HG03558 (cell line): ENCODE results near the gene TP53INP2.
"Not testable (repeated sequence)": the region's sequence is repeated elsewhere in the genome, so short reads cannot be mapped to it uniquely, and the experiment has no call there.

ENCODE experiments used
- ATAC-seq: cut with Tn5 transposase; IDR thresholded peaks from one replicate; pipeline ENCODE4 v1.9.1; 2021; ENCODE audit warnings: moderate number of reproducible peaks; ENCODE audit not compliant: unreplicated experiment; ENCODE audit errors: extremely low read depth

TP53INP2 gene, protein sequence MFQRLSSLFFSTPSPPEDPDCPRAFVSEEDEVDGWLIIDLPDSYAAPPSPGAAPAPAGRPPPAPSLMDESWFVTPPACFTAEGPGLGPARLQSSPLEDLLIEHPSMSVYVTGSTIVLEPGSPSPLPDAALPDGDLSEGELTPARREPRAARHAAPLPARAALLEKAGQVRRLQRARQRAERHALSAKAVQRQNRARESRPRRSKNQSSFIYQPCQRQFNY

DNA sequence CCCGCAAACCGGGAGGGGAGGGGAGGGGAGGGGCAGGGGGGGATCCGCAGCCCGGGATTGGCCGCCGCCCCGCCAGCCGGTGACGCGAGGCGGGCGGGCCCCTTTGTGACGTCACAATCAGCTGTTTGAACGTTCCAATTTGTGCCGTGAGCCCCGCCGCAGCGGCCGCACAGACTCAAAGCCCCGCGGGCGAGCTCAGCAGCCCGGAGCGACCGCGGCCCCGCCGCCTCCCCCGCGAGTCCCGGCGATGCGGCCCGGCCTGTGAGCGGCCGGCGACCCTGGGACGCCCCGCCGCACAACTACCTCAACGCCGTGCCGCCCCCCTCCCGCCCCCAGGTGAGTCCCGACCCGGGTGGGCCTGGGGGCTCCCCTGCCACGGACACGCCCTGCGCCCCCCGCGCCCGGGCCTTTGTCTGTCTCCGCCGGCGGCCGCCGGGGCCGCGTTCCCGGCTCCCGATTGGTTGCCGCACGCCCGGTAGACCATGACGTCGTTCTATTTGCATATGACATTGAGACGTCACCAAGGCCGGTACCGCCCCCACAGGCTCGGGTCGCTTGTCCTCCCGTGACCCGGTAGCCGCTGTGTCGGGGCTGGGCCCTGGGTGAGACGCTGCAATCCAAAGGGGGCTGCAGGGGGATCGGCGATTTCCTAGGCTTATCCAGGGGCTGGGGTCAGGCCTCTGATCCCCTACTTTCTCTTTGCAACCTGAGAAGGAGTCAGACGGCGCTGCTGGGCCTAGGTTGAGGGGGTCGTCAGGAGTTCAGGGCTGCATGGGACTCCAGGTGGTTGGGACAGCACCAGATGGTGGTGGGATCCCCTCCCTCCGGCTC lies at the start of gene TP53INP2:
Gene TP53INP2 (plus strand): TSS at position 168 of the 831 bp plus-strand sequence. CDS start 4,396 bp downstream, outside the sequence.
- ATAC-seq: no peak

- ATAC-seq: not testable (repeated sequence)
These were observed 45.5 kb upstream of the TP53INP2 start for GRCh38 chr20:34658654-34659053.

DNA sequence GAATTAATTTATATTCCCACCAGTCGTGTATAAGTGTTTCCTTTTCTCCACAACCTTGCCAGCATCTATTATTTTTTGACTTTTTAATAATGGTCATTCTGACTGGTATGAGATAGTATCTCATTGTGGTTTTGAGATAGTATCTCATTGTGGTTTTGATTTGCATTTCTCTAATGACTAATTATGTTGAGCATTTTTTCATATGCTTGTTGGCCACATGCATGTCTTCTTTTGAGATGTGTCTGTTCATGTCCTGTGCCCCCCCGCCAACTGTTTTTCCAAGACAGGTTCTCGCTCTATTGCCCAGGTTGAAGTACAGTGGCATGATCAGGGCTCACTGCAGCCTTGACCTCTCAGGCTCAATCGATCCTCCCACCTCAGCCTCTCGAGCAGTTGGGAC lies 42.3 kb upstream of the TP53INP2 start:
- not testable (repeated sequence) for ATAC-seq

DNA sequence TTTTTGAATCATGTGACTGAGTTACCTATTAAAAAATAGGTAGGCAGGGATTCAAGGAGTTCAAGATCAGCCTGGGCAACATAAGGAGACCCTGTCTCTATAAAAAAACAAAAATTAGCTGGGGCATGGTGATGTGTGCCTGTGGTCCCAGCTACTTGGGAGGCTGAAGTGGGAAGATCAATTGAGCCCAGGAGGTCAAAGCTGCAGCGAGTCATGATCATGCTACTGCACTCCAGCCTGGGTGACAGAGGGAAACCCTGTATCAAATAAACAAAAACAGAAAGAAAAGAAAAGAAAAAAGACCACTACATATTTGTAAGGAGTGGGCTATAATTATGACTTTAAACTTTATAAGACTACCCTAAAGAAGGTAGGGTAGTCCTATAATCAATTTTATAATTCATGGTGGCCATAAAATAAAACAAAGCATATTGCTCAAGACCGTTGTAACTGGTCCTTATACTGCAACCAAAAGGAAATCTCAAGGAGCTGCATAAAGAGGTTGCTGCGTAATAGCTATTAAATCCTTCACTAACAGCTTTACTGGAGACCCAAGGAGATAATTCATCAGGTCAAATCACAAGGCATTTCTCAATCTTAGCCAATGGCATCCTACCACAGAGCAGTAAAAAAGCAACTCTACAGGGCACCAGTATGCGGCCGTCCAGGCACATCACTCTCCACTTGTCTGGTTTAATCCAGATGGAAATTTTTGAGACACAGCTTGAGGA lies 40.8 kb upstream of the TP53INP2 start:
- ATAC-seq: no peak

DNA sequence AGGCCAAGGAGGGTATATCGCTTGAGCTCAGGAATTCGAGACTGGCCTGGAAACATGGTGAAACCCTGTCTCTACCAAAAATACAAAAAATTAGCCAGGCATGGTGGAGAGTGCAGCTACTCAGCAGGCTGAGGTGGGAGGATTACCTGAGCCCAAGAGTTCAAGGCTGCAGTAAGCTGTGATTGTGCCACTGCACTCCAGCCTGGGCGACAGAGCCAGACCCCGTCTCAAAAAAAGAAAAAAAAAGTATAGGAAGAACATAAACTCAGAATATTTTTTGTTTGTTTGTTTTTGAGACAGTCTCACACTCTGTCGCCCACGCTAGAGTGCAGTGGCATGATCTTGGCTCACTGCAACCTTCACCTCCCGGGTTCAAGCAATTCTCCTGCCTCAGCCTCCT lies 39.4 kb upstream of the TP53INP2 start:
- ATAC-seq: not testable (repeated sequence)

DNA sequence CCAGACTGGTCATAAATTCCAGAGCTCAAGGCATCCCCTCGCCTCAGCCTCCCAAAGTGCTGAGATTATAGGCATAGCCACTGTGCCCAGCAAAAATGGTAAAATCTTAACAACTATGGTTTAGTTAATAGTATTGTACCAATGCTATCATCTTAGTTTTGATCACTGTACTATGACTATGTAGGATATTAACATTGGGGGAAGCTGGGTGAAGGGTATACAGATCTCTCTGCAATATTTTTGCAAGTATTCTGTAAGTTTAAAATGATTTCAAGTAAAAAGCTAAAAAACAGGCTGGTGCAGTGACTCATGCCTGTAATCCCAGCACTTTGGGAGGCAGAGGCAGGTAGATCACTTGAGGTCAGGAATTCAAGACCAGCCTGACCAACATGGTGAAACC lies 35.0 kb upstream of the TP53INP2 start:
- ATAC-seq: no peak

GRCh38 chr20:34673412-34673811 lies 30.7 kb upstream of the TP53INP2 start:
- no peak for ATAC-seq

- no peak for ATAC-seq
These were observed 28.6 kb upstream of the TP53INP2 start for GRCh38 chr20:34675561-34675960.

GRCh38 chr20:34675993-34676641 lies 28.0 kb upstream of the TP53INP2 start:
- no peak for ATAC-seq

DNA sequence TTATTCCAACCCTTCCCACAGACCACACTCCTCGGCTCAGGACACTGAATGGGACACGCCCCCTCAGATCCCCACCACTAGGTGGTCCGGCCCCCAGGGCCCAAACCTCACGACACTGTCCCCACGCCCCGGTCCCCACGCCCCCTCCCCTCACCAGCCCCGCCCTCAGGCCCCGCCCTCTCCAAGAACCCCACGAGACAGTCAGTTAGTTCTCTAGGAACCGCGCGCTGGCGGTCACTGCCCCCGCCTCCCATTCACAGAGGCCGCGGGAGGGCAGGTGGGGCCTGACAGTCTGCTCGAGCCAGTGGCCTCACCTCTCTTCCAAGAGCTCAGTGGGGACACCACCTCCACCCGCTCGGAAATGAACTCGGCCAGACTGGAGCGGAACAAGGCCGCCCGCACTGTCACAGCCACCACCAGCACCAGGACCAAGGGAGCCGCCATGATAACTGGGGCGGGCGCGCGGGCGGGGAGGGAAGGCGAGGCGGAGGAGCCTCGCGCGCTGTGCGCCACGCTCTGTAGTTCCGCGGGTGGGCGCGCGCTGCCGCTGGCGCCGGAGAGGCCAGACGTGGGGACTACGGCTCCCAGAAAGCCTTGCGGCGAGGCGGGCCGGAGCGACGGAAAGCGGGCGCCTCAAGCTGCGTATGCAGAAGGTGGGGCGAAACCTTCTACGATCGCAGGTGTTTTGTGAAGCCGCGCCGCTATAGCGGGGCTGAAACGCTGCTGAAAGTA lies 27.3 kb upstream of the TP53INP2 start, which contains the start of gene PIGU:
Gene PIGU (minus strand): TSS at position 451 of the 732 bp plus-strand sequence. CDS start 7 bp downstream, at position 444.
- peak; percentile 89 for ATAC-seq

DNA sequence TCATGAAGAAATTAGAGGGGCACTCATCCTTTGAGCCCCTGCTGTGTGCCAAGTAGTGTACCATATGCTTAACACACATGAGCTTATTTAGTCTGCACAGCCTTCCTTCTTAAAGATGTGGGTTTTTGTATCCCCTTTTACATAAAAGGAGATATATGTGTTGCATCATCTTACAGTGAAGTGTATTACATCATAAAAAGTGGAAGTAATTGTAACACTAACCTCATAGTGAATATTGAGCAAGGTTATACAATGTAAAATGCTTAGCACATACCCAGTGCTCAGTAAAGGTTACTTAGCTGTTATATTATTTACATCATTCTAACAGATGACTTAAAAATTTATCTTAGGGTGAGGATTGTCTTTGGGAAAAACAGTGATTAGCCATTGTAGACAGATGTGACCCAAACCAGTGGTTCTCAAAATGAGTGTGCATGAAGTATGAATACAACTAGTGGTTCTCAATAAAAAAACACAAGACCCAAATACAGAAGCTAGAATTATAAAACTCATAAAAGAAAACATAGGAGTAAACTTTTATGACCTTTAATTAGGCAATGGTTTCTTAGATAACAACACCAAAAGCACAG lies 23.5 kb upstream of the TP53INP2 start:
- ATAC-seq: no peak

DNA sequence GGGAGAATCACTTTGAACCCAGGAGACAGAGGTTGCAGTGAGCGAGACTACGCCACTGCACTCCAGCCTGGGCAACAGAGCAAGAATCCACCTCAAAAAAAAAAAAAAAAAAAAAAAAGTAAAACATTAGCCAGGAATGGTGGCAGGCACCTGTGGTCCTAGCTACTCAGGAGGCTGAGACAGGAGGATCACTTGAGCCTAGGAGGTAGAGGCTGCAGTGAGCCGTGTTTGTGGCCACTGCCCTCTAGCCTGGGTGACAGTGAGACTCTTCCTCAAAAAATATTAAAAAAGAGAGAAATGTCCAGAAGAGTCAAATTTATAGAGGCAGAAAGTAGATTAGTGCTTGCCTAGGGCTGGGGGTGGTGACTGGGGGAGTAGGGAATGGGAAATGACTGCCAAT lies 20.5 kb upstream of the TP53INP2 start:
- no peak for ATAC-seq

GRCh38 chr20:34689486-34689885 lies 14.7 kb upstream of the TP53INP2 start:
- no peak for ATAC-seq

DNA sequence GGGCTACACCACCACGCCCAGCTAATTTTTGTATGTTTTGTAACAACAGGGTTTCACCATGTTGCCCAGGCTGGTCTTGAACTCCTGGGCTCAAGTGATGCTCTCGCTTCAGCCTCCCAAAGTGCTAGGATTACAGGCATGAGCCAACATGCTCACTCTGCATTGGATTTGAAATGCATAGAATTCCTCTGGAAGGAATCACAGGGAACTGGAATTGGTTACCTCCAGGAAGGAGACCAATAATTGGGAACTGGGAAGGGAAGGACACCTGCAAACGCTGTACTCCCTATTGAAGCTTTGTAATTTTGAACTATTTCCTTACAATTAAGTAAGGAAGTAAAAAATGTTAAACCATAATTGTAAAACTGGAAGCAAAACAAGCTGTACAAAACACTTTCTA lies 12.3 kb upstream of the TP53INP2 start:
- ATAC-seq: no peak

DNA sequence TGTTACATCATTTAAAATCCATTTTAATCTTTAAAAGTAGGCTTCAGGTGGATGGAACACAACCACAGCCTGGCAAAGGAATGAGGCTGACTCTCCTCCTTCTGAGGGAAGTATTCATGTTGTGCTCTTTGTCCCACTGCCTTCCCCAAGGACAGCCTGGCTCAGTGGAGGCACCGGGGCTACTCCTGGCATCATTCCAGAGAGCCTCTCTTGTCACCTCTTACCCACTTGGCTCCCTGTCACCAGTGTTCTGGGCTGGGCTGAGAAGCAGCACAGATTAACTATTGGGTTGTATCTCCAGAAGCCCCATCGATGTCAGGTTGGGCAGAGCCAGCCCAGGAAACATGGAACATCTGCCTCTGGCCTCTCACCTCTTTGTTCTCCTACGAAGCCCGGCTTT lies 10.7 kb upstream of the TP53INP2 start:
- no peak for ATAC-seq

- ATAC-seq: no peak
These were observed 2.6 kb upstream of the TP53INP2 start for GRCh38 chr20:34701405-34702085.

DNA sequence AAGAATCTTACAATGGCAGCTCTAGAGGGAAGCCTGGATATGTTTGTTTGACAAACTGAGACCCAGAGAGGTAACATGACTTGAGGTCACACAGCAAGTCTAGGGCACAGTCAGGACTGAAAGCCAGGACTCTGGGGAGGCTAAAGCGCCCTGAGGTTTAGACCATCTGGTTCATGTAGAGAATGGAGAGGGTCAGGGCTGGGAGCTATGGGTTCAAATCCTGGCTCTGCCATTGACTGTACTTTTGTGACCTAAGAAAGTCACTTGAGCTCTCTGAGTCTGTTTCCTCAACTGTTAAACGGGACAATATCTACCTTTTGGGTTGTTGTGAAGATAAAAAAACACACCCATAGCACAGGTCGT lies 1.1 kb upstream of the TP53INP2 start:
- no peak for ATAC-seq

- ATAC-seq: no peak
These were observed 544 bp upstream of the TP53INP2 start for GRCh38 chr20:34703424-34704176.
